NB4 (cell line): ENCODE measurements around the gene NPLOC4.

Experiments used
- CTCF ChIP-seq: IDR thresholded peaks from one replicate; pipeline ENCODE4 v1.5.1; 2012; ENCODE audit warnings: low read depth, low read length
- MAX ChIP-seq: IDR thresholded peaks from 2 replicates; pipeline ENCODE4 v1.6.1; 2011; ENCODE audit warnings: low read depth, low read length
- MYC ChIP-seq: IDR thresholded peaks from 2 replicates; pipeline ENCODE4 v1.6.1; 2011; ENCODE audit warnings: low read depth, low read length
- POLR2A ChIP-seq: IDR thresholded peaks from 2 replicates; pipeline ENCODE4 v1.6.1; 2011; ENCODE audit warnings: mild to moderate bottlenecking; ENCODE audit not compliant: insufficient read length; ENCODE audit errors: extremely low read depth

- TF ChIP-seq CTCF (no peak), POLR2A (no peak), MAX (no peak), MYC (no peak)
These were observed 49.7 kb upstream of the NPLOC4 start for GRCh38 chr17:81686614-81687013.
